ENCODE results near the gene POLE4. TPM values are rescaled to one million over a fixed set of nuclear protein-coding genes. Genes with fewer than 3 reads are reported as not detected.

POLE4 gene
- polyA plus RNA-seq, 1 of the 3 experiments (the other 2 are of a cell fraction), result 42.1 TPM

GRCh38 chr2:74924463-74925265 lies 33.8 kb upstream of the POLE4 start:
- WGBS (ENCODE audit: low lambda C conversion rate), result 78% methylated on average over 11 of the region's 11 CpGs
- H3K4me2 ChIP-seq, result no peak overlapping the region
- H3K36me3 ChIP-seq (replicated peaks in 1 of 2; ENCODE audit: control insufficient read depth in 1 of 2, insufficient read depth in 2 of 2, low read length in 1 of 2), result no peaks in the 10 kb centered on the region
- no peak overlapping the region for H3K27ac ChIP-seq (ENCODE audit: low read depth in 2 of 2, low read length in 1 of 2)
- no peaks in the 10 kb centered on the region; a peak in 1 of 4 replicates for H3K4me1 ChIP-seq (ENCODE audit: control insufficient read depth in 1 of 2, insufficient read depth in 2 of 2, low read depth in 1 of 2, low read length in 1 of 2)
- no peaks in the 10 kb centered on the region for H3K79me2 ChIP-seq (ENCODE audit: insufficient read depth)
- no peaks in the 10 kb centered on the region for H3K9me2 ChIP-seq
- no peaks in the 10 kb centered on the region for H3F3A ChIP-seq (replicated peaks; ENCODE audit: insufficient read depth)
- POLR2A ChIA-PET, result no interaction called here
- no peak overlapping the region for H3K4me3 ChIP-seq (ENCODE audit: low read depth in 2 of 2, low read length in 1 of 2)
- CTCF ChIA-PET, result interaction anchor here (0.7 to 1.8 kb wide), 2 partner anchors 234 to 275 kb away, joined by 3 to 6 read pairs; partner anchors contain the start of gene TACR1
- no peaks in the 10 kb centered on the region for H4K20me1 ChIP-seq (ENCODE audit: insufficient read depth)
- no peaks in the 10 kb centered on the region for H3K27me3 ChIP-seq (ENCODE audit: insufficient read depth)
- TF ChIP-seq ELF1 (IDR thresholded peaks at IDR 0.05) (no peak), JUND (IDR thresholded peaks at IDR 0.05) (no peak), RAD21 (IDR thresholded peaks at IDR 0.05; ENCODE audit: low read length) (no peak), FOSL2 (IDR thresholded peaks at IDR 0.05; ENCODE audit: borderline replicate concordance, low read depth) (no peak), EZH2phosphoT487 (IDR thresholded peaks at IDR 0.05; ENCODE audit: borderline replicate concordance, low read depth) (no peak), RCOR1 (IDR thresholded peaks at IDR 0.05; ENCODE audit: low read length) (no peak)
- TF ChIP-seq, protein P1, sequence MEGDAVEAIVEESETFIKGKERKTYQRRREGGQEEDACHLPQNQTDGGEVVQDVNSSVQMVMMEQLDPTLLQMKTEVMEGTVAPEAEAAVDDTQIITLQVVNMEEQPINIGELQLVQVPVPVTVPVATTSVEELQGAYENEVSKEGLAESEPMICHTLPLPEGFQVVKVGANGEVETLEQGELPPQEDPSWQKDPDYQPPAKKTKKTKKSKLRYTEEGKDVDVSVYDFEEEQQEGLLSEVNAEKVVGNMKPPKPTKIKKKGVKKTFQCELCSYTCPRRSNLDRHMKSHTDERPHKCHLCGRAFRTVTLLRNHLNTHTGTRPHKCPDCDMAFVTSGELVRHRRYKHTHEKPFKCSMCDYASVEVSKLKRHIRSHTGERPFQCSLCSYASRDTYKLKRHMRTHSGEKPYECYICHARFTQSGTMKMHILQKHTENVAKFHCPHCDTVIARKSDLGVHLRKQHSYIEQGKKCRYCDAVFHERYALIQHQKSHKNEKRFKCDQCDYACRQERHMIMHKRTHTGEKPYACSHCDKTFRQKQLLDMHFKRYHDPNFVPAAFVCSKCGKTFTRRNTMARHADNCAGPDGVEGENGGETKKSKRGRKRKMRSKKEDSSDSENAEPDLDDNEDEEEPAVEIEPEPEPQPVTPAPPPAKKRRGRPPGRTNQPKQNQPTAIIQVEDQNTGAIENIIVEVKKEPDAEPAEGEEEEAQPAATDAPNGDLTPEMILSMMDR (IDR thresholded peaks at IDR 0.05), result no peak
- H3K9me3 ChIP-seq, result no peaks in the 10 kb centered on the region
- H3K9ac ChIP-seq, result no peak overlapping the region
- H2AFZ ChIP-seq (ENCODE audit: low read depth), result no peak overlapping the region
- DNase-seq, result no peak

DNA sequence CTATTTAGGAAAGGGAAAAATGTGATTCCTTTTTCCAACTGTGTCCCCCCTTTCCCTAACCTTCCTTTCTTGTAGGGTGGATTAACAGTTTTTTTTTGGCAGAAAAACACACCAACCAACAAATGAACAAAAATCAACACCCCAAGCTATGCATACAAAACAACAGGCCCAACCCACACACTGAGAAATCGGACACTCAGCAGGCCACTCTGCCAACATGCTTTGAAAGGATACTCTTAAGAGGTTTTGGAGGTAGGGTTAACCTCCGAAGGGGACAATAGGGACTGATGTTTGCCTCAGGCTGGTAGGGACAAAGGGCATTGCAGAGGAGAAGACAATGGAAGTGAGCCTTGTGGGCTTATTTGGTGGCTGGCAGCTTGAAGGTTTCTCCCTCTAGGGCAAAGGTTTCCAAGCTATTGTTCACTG lies 33.1 kb upstream of the POLE4 start:
- H2AFZ ChIP-seq (ENCODE audit: low read depth), result no peak overlapping the region
- no peaks in the 10 kb centered on the region for H3K4me1 ChIP-seq (ENCODE audit: control insufficient read depth in 1 of 2, insufficient read depth in 2 of 2, low read depth in 1 of 2, low read length in 1 of 2)
- no peak for TF ChIP-seq FOSL2 (IDR thresholded peaks at IDR 0.05; ENCODE audit: borderline replicate concordance, low read depth)
- TF ChIP-seq NRF1 (IDR thresholded peaks at IDR 0.05; ENCODE audit: low read depth, low read length), result no peak
- no peak for TF ChIP-seq GABPA (IDR thresholded peaks at IDR 0.05; ENCODE audit: low read depth)
- TF ChIP-seq USF2 (IDR thresholded peaks at IDR 0.05; ENCODE audit: borderline replicate concordance, low read depth, low read length), result no peak
- no peak for TF ChIP-seq MEF2A (IDR thresholded peaks at IDR 0.05; ENCODE audit: borderline replicate concordance, low read depth)
- no peak for TF ChIP-seq TAF1 (IDR thresholded peaks at IDR 0.05; ENCODE audit: borderline replicate concordance, low read depth, low read length)
- TF ChIP-seq SIN3A (IDR thresholded peaks at IDR 0.05; ENCODE audit: borderline replicate concordance, low read depth, low read length), result no peak
- TF ChIP-seq POLR2AphosphoS5 (IDR thresholded peaks at IDR 0.05; ENCODE audit: low read depth, low read length), result no peak
- no peak for TF ChIP-seq RAD21 (IDR thresholded peaks at IDR 0.05; ENCODE audit: low read length)
- TF ChIP-seq NFIC (IDR thresholded peaks at IDR 0.05; ENCODE audit: borderline replicate concordance), result no peak
- no peak overlapping the region for H3K27ac ChIP-seq (ENCODE audit: low read depth in 2 of 2, low read length in 1 of 2)
- CTCF ChIA-PET, result interaction anchor here (1.2 kb wide), 1 partner anchor 234 kb away, joined by 4 read pairs; no protein-coding TSS in a partner anchor
- no peaks in the 10 kb centered on the region for H3K9me3 ChIP-seq
- no peaks in the 10 kb centered on the region for H3K27me3 ChIP-seq (ENCODE audit: insufficient read depth)
- H3F3A ChIP-seq (replicated peaks; ENCODE audit: insufficient read depth), result no peaks in the 10 kb centered on the region
- H3K9me2 ChIP-seq, result no peaks in the 10 kb centered on the region
- H3K36me3 ChIP-seq (replicated peaks in 1 of 2; ENCODE audit: control insufficient read depth in 1 of 2, insufficient read depth in 2 of 2, low read length in 1 of 2), result no peaks in the 10 kb centered on the region
- no peak overlapping the region for H3K9ac ChIP-seq
- no peaks in the 10 kb centered on the region for H3K79me2 ChIP-seq (ENCODE audit: insufficient read depth)
- H3K4me3 ChIP-seq (ENCODE audit: low read depth in 2 of 2, low read length in 1 of 2), result no peak overlapping the region
- no peak for DNase-seq
- H4K20me1 ChIP-seq (ENCODE audit: insufficient read depth), result no peaks in the 10 kb centered on the region
- no peak overlapping the region for H3K4me2 ChIP-seq
- 76% methylated on average over 2 of the region's 2 CpGs for WGBS (ENCODE audit: low lambda C conversion rate)
- POLR2A ChIA-PET, result interaction anchor here (0.7 kb wide), 1 partner anchor 189 kb away, joined by 3 read pairs; no protein-coding TSS in a partner anchor
